SKM-1 (cell line): ENCODE measurements around the gene IL3RA.
"Not testable (repeated sequence)": the region's sequence is repeated elsewhere in the genome, so short reads cannot be mapped to it uniquely, and the experiment has no call there.

ENCODE experiments used
- DNase-seq: peaks from one replicate; lab custom pipeline; 2025; ENCODE audit not compliant: unreplicated experiment; lab: John Stamatoyannopoulos, UW

The IL3RA gene

DNA sequence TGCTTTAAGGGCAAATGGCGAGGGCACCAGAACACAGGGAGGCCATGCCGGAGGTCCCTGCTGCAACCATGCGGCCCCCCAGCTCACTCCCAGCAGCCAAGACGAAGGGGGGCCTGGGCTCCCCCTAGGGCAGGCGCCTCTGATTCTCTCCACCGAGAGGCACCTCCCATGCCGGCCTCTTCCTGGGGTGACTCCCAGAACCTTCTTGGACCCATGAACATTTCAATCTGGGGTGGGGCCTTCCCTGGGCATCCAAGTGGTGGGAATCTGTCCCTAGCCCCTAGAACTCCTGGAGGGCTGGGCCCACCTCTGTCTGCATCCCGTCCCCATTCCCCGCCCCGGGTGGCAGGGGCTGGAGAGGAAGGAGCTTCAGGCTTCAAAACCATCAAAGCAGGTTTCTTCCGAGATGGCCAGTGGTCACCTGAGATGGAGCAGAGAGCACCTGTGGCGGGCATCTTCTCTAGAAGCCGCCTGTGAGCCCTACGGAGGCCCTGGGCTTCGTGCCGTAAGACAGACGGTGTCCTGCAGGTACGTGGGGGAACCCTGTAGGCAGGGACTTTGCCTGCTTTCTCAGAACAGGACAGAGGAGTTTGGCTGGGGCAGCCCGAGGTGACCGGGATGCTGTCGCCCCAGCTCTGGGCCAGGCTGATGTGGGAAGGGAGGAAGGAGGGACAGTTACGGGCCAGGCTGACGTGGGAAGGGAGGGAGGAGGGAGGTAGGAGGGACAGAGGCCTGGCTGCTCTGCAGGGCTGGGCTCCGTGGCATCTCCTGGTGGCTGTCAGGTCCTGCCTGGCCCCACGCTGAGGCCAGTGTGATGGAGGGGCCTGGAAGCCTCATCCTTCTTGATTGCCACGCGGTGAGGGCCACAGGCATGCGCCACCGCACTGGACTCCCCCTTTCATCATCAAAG, 62.1 kb downstream of the IL3RA start:
- DNase-seq, result no peak

DNA sequence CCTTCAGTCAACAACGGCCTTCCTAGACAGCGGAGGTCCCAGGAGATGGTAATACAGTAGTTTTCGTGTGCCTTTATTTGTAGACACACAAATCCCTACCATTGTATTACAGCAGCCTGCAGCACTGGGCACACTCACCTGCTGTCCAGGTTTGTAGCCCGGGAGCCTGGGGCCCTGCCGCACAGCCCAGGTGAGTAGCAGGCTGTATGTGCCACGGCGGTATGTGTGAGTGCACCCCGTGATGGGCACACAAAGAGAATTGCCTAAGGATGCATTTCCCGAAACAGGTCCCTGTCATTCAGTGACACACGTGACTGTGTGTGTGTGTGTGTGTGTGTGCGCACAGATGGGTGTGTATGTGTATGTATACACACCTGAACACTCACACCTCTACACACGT, 63.5 kb downstream of the IL3RA start:
- no peak for DNase-seq

DNA sequence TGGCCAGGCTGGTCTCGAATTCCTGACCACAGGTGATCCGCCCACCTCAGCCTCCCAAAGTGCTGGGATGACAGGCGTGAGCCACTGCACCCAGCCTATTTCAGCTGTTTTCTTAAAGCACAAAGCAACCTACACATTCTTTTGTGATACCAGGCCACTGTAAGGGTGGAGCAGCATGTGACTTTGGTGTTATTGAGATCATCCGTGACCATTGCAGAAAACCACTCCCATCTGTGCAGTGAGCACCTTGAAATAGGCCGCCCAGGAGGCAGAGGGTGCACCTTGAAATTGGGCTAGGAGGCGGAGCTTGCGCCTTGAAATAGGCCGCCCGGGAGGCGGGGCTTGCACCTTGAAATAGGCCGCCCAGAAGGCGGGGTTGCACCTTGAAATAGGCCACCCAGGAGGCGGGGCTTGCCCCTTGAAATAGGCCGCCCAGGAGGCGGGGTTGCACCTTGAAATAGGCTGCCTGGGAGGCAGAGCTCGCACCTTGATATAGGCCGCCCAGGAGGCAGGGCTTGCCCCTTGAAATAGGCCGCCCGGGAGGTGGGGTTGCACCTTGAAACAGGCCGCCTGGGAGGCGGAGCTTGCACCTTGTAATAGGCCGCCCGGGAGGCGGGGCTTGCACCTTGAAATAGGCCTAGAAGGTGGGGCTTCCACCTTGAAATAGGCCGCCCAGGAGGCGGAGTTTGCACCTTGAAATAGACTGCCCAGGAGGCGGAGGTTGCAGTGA, 64.3 kb downstream of the IL3RA start:
- no peak for DNase-seq

DNA sequence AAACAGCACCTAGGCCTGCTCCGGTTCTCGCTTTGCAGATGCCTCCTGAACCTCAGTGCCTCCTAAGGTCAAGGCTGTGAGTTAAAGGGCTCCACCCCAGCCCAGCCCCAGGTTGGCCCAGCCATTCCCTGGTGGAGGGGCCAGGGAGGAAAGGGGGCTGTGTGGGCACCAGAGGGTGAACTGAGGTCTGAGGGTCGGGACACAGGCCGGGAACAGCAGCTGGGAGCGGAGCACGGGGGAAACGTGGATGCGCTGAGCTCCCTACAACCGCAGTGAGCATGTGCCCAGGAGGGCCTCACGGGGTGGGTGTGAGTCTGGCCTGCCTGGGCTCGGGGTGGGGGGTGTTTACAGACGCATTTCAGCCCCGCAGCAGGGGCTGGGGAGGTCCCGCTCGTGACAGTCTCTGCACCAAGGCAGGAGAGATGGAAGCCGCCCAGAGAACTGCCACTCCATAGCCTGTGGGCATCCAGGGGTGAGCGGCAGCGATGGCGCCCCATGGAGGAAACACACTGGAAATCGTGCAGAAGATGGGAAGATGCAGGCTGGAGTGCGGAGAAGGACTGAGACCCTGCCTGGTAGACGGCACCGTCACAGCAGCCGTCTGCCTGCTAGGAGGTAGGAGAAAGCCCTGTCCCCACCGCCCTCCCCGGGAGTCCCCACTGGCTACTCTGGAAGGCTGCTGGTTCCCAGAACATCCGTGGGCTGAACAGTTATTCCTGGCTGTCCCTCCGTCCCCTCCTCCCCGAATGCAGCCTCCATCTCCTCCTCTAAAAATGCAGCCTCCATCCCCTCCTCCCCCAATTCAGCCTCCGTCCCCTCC, 65.2 kb downstream of the IL3RA start:
- DNase-seq, result no peak

DNA sequence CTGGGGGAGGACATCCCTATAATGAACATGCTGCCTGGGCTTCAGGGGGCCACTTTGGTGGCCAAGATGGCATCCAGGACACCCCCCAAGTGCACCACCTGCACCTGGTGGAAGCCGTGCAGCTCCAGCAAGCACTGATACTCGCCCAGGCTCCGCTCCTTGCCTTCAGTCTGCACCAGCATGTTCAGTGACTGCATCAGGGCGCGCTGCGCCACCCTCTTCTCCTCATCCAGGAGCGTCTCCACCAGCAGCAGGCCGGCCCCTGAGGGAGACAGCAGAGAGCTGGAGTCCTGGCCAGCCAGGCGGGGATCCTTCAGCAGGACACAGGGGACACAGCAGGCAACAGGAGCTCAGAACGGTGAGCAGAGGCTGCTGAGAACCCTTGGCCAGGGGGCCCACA, 66.6 kb downstream of the IL3RA start:
- no peak for DNase-seq

DNA sequence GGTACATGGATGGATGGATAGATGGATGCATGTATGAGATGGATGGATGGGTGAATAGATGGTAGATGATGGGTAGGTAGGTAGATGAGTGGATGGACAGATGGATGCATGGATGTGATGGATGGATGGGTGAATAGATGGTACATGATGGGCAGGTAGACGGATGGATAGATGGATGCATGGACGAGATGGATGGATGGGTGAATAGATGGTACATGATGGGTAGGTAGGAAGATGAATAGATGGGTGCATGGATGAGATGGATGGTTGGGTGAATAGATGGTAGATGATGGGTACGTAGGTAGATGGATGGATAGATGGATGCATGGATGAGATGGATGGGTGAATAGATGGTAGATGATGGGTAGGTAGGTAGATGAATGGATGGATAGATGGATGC, 67.3 kb downstream of the IL3RA start:
- not testable (repeated sequence) for DNase-seq

DNA sequence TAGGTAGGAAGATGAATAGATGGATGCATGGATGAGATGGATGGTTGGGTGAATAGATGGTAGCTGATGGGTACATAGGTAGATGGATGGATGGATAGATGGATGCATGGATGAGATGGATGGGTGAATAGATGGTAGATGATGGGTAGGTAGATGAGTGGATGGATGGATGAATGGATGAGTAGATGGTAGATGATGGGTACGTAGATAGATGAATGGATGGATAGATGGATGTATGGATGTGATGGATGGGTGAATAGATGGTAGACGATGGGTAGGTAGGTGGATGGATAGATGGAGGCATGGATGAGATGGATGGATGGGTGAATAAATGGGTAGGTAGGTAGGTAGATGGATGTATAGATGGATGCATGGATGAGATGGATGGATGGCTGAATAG, 69.2 kb downstream of the IL3RA start:
- DNase-seq, result not testable (repeated sequence)

DNA sequence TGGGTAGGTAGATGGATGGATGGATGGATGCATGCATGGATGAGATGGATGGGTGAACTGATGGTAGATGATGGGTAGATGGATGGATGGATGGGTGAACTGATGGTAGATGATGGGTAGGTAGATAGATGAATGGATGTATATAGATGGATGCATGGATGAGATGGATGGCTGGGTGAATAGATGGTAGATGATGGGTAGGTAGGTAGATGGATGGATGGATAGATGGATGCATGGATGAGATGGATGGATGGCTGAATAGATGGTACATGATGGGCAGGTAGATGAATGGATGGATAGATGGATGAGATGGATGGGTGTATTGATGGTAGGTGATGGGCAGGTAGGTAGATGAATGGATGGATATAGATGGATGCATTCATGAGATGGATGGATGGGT, 70.5 kb downstream of the IL3RA start:
- DNase-seq, result no peak

DNA sequence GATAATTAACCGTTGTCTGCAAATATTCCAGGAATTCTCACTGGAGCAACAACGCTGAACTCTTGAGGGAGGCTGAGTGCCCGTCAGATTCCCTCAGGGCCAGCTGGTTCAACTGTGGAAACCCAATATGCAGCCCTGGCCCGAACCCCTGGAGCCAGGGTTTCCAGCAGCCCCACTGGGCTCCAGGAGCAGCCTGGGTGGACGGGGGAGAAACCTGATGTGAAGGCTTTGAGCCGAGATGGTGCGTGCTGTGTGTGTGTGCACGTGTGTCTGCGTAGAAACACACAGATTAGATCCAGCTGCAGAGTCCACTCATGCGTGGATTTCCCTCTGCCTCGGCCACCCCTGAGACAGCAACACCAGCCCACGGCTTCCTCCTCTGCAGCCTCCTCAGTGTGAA, 74.7 kb downstream of the IL3RA start:
- DNase-seq, result no peak

DNA sequence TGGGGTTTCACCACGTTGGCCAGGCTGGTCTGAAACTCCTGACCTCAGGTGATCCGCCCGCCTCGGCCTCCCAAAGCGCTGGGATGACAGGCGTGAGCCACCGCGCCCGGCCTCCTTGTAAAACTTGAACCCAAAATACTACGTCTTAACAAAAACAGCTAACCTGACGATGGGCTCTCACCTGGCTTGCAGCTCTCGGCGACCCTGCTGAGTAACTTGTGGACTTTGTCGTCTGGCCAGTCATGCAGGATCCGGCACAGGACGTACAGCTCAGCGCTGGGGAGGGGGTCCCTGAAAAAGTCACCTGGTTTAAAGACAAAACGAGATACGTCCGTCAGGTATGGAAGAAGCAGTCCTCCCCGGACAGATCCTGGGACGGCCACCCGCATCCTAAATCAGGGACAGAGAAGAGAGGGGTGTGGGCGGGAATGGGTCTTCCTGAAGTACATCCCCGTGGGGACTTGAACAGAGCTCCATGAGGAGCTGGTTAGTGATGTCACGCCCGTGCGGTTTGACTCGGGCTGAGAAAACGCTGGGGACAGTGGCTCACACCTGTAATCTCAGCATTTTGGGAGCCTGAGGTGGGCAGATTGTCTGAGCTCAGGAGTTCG, 76.1 kb downstream of the IL3RA start:
- DNase-seq, result no peak

DNA sequence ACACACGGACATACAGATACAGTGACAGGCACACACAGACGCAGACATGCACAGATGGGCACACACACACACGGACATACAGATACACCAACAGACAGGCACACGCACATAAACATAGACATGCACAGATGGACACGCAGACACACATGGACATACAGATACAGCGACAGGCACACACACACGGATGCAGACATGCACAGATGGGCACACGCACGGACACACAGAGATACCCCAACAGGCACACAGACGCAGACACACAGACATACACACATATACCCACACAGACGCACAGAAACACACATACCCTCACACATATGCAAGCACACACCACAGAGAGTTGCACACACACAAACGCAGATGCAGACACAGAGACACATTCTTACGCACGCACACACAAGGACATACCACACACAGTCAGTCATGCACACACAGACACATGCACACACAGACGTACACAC, 79.8 kb downstream of the IL3RA start:
- DNase-seq, result no peak

DNA sequence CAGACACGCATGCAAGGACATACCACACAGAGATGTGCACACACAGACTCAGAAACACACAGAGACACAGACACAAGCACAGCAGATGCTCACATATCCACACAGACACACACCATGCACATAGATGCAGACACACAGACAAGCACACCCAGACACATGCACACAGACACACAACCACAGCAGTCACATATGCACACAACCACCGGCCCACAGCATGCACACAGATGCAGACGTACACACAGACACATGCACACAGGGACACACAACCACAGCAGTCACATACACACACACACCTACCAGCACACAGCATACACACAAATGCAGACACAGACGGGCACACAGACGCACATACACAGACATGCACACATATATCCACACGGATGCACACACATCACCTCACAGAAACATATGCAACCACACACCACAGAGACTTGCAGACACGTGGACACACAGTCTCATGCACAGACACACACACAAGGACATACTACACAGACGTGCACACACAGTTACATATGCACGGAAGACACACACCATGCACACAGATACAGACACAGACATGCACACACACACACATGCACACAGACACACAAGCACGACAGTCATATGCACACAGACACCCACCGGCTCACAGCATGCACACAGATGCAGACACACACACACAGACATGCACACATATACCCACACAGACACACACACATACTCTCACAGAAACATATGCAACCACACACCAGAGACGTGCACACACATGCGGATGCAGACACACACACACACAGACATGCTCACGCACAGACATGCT, 80.6 kb downstream of the IL3RA start:
- DNase-seq, result no peak

DNA sequence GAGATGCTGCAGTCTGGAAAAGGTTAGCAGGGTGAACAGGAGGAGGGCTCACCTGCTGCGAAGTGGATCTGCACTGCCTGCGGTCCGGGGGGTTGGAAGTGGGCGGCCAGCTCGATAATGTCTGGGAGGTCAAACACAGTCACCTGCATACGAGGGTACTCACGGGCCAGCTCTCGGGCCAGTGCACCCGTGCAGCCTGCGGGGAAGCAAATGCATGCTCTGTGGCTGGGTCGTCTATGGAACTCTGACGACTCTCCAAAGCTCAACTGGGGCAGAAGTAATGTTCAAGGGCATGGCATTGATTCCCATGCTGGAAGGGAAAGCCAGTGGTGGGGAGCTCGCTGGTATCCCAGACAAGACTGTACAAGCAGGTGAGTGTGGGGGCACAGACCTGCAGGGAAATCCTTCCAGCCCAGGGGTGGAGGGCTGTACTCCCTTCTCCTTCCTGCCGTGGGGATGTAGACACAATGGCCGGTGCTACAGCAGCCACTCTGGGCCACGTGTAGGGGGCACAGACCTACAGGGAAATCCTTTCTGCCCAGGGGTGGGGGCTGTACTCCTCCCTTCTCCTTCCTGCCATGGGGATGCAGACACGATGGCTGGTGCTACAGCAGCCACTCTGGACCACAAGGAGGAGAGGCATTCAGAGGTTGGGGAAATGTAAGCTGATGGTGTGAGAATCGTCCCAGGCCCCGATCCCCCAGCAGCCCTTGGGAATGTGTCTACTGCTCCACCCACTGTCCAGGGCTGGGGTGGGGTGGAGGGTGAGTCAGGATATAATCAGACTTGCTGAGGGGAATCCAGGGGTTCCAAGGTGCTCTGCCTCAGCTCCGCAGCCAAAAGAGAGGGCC, 81.6 kb downstream of the IL3RA start:
- no peak for DNase-seq

DNA sequence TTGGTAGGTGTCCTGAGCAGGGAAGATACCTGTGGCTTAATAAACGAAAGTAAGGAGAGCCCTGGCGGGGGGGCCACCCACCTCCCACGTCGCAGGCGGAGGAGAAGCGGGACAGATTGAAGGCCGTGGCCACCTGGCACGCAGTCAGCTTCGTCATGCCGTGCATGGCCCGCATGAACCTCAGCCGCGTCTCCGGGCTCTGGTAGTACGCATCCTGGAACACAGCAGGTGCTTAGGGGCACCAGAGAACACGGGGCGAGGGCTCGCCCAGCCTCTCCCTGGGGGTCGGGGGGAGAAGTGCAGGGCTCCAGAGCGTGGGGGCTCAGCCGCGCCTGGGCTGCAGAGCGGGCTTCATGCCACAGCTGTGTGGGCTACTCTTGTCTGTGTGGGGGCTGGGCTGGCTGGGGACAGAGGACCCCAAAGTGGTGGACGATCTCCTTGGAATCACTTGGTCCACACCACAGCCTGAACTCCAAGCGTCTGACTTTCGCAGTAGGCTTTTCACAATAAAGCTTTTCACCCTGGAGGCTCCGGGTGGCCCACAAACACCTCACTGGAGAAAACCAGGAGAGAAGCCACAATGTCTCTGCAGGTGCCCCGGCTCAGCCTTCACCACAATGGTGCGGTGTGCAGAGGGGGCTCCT, 82.4 kb downstream of the IL3RA start:
- no peak for DNase-seq

DNA sequence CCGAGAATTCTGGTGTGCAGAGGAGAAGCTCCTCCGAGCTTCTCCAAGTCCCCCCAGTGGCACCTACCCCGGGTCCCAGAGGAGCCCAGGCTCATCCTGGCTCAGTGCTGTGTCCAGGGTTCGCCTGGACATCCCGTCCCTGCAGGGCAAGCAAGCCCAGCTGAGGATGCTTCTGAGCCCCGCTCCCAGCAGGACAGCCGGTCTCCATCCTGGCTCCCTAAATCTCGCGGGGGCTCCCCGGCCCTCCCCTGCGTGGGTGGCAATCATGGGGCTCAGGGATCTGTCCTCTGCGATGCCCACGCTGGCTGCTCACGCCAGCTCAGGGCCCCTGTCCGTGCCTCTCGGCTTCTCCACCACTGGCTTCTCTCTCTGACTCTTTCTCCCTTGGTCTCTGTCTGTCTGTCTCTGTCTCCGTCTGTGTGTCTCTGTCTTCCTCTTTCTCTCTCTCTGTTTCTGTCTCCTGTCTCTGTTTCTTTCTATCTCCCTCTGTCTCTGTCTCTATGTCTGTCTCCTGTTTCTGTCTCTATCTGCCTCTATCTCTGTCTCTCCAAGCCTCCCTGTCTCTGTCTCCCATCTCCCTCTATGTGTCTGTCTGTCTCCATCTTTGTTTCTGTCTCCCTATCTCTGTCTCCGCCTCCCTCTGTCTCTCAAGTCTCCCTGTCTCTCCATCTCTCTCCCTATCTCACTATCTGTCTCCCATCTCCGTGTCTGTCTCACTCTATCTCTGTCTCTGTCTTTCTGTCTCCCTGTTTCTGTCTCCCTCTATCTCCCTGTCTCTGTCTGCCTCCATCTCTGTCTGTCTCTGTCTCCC, 83.2 kb downstream of the IL3RA start:
- no peak for DNase-seq

DNA sequence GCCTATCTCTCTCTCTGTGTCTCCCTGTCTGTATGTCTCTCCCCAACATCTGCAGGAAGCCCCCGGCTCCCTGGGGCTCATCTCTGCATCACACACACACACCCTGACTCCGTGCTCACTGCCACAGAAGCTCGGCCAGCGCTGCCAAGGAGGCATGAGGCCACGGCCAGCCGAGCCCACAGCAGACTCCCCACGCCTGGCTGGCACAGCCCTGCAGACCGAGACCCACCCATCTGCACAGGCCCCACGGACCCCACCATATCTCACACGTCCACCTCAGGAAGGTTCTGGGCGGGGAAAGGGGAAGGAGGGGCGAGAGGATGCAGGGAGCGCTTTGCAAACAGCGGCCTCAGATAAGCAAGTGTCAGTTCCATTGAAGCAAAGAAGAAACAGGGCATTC, 83.8 kb downstream of the IL3RA start:
- DNase-seq, result no peak

DNA sequence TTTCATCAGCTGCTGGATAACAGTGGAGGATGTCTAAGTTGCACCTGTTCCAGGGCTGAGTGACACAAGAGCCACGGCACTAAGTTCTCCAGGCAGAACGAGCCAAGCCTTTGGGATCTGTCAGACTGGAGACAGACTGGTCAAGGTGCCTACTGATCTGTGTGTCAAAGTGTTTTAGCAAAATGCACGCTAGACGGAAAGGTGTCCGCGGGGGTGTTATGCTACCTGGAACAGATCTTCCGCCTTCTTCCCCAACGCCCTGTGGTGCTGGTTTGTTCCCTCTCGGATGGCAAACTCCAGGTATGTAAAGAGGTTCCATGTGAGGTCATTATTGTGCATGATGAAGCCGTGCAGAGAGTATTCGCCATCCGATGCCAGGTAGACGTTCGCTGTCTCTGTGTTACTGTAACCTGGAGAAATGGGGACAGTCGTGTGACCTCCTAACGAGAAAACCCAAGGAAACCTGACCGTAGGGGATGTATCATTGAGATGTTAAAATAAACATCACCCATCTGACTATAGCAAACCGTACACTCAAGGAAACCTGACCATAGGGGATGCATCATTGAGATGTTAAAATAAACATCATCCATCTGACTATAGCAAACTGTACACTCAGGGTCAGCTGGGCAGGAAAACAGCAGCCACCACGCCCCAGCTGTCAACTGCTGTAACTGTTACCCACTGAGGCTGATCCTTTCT, 85.0 kb downstream of the IL3RA start:
- DNase-seq, result no peak

DNA sequence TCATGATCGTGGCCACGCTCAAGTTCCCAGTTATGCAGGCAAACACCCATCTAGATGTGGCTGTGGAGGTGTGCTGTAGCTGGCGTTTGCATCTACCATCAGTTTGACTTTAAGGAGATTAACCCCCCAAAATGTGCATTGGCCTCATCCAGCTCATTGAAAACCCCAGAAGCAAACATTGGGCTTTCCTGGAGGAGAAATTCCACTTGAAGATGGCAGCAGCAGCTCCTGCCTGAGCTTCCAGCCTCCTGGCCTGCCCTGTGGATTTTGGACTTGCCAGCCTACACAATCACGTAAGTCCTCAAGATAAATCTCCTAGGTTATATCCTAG, 85.5 kb downstream of the IL3RA start:
- DNase-seq, result no peak
